Left colon (tissue), 2 donors: ENCODE results near the gene WNT7B. TPM values are rescaled to one million over a fixed set of nuclear protein-coding genes. Genes with fewer than 3 reads are reported as not detected.

ENCODE experiments used
- ATAC-seq: fragments of 200-7000 bp; cut with Tn5 transposase; one replicate; pipeline ENCODE4 v1.9.1; 2020; ENCODE audit warnings: mild to moderate bottlenecking, moderate library complexity
- DNase-seq, 2 donors: peaks; one replicate each; pipeline ENCODE4 v3.0.0-alpha.2; 2020
- intact Hi-C, 2 donors: fragments of 100-400 bp; cut with DNase I in 1 of 2; cut with micrococcal nuclease in 1 of 2; formaldehyde crosslinking; loops; one replicate each; pipeline versions ENCODE4 v1.11.2 to v1.14.0; 2022; cut with DNase I, micrococcal nuclease
- total RNA-seq, 2 donors: library from RNA; stranded (reverse); fragmentation: NEBNext Ultra II Directional; extraction: Animal tissue kit (Norgen Biotek cat#: 25700); gene quantifications; one replicate each; pipeline ENCODE4 v1.2.1, GENCODE V29; 2021
- donor health status: DM: no; HTN: no; CAD: no.
- donor health status: DM: yes; HTN: yes; CAD: no.

The WNT7B gene
- total RNA-seq, 2 donors from 2014 or later, result not detected

DNA sequence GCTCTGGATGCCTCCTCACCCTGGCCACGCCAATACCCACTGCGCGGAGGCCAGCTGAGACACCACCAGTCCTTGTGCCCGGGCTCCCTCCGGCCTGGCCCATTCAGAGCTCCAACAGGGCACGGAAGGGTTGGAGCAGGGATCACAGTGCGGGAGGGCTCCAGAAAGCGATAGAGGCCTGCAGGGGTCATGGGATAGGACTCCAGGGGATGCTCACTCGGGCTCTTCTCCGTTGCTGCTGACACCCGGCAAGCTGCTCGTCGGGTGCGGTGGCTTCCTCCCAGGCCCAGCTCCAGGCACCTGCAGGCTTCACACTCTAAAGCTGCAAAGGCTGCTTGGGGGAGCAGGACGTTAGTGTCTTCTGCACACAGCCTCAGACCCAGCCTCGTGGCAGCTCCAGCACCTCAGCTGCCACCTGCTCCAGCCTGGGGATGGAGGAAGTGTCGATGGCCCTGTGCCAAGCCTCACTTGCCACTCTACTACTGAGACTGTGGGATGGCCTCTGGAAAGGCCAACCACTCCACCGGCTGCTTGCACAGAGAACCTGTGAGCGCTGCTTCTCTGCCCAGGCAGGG is 10.6 kb downstream of the WNT7B start:
- DNase-seq (peak in 1 of 2 donors; percentile 30), ATAC-seq (peak; percentile 30)
- intact Hi-C loops, result no loop called here

GRCh38 chr22:45965563-45965962 is 11.4 kb downstream of the WNT7B start:
- no peak for ATAC-seq
- DNase-seq, result no peak
- intact Hi-C loops, result no loop called here

GRCh38 chr22:45964926-45965527 is 11.9 kb downstream of the WNT7B start:
- DNase-seq (no peak), ATAC-seq (no peak)
- intact Hi-C loops, result no loop called here

DNA sequence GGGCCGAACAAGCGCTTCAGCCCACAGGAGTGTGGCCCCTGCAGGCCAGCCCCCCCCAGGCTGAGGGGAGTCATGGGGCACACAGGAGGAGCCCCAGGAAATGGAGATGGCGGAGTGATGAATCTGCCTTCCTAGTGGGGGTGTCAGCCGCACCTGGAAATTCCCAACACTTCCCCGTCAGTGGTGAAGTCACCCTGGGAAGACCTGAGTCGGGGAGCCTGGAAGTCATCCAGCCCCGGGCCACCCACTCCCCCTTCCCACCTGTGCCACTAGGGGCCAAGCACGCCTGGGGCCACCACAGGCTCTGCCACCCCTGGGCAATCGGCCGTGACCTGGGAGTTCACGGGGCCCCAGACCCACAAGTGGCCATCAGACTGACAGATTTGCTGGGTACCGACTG is 12.6 kb downstream of the WNT7B start:
- no peak for DNase-seq
- intact Hi-C loops, result no loop called here
- ATAC-seq, result no peak

- ATAC-seq, result no peak
- no peak for DNase-seq
- intact Hi-C loops, result no loop called here
Observed at GRCh38 chr22:45963821-45964220, 13.1 kb downstream of the WNT7B start.

GRCh38 chr22:45962756-45963324 is 14.1 kb downstream of the WNT7B start:
- intact Hi-C loops, result no loop called here
- no peak for ATAC-seq
- no peak for DNase-seq

DNA sequence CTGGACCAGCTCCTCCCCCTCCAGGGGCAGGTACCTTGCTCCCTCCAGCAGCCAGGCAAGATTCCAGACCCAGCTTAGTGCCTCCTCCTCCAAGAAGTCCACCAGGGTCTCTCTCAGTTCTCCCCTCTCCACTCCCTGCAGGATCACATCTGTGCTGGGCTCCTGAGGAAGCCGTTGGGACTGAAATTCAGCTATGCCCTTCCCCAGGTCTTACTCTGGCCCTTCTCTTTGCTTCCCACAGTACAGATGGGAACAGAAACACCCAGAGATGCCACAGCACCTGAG is 14.6 kb downstream of the WNT7B start:
- no peak for ATAC-seq
- intact Hi-C loops, result no loop called here
- no peak for DNase-seq

DNA sequence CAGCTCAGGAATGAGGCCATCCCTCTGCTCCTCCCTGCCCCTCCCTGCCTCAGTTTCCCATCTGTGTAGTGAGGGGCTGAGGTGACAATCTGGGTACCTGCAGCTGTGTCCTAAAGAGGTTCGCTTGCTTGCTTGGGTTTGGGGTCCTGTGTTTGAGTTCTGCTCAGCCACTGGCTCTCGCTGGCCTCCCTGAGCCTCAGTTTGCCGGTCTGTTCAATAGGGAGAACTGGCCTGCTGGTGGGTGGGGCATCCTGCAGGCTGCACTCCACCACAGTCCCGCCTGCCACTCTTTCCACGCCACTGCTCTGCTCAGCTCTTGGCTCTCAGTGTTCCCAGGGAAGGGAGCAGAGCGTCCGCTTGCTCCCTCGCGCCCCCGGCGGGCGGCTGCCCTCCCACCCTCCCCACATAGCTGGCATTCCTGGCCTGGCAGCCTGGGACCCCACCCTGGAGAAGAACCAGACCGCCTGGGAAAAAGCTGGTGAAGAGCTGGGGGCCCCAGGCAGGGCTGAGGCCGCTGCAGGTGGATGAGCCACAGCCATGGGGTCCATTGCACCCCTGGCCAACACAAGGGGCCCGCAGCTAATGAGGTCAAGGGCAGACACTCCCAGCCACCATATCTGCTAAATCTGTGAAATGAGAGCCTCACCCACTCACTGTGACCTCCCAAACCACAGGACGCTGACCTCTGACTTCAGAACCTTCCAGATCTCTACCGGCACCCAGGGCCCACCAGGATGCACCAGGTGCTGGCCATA is 15.1 kb downstream of the WNT7B start:
- intact Hi-C loops, result no loop called here
- ATAC-seq (no peak), DNase-seq (no peak)

DNA sequence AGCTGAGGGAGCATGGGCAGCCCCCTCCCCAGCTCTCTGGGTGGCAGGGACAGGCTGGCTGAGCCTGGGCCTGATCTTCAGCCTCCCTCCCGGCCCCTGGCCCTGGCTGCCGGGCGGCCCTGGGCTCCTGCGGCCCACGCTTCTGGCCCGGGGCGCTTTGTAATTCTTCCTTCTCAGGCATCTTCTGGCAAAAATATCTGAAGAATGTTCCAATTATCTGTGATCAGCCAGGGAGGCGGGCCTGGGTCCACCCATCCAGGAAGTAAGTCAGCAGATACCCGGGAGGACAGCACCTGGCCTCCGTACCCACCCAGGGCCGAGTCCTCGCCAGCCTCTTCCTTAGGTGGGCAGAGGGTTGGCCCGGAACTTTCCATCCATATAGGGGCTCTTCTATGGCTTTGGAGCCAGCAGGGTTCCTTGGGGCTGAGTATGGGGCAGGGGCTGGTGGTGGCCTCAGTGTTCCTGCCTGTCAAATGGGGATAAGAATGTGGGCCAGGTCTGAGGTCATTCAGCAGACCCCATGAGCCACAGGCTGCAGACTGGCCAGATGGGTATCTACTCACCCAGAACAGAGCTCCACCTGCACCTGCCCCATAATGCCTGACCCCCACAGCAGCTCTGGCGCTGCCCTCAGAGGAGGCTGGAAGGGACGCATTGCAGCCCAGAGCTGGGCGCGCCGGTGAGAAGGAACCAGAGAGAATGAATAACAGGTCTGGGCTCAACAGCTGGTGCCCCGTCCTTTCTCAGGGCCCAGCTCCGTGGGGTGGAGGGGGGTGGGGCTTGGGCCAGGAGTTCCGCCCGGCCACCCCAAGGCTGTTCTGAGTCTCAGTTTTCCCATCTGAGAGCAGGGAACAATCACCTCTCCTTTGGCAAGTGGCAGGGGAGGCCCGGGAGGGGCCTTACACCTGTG is 16.2 kb downstream of the WNT7B start:
- intact Hi-C loops, result no loop called here
- ATAC-seq (no peak), DNase-seq (no peak)

GRCh38 chr22:45959719-45960476 is 17.1 kb downstream of the WNT7B start:
- no peak for DNase-seq
- intact Hi-C loops, result no loop called here
- ATAC-seq, result no peak

DNA sequence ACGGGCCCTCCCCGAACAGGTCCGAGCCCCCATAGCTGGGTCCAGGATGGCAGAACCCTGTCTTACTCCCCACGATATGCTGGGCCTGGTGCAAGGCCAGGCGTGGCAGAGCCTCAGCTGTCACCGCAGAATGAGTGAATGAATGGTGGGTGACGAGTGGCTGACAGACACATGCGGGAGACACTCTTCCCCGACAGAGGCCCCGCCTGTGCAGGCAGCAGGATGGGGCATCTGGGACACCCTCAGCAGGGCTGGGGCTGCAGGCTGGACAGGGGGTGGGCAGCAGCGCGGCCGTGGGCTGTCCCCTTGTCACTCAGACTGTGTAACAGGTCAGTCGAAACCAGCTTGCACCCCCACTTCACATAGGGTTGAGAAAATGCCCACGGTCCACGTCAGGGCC is 18.0 kb downstream of the WNT7B start:
- intact Hi-C loops, result no loop called here
- DNase-seq (no peak), ATAC-seq (no peak)

DNA sequence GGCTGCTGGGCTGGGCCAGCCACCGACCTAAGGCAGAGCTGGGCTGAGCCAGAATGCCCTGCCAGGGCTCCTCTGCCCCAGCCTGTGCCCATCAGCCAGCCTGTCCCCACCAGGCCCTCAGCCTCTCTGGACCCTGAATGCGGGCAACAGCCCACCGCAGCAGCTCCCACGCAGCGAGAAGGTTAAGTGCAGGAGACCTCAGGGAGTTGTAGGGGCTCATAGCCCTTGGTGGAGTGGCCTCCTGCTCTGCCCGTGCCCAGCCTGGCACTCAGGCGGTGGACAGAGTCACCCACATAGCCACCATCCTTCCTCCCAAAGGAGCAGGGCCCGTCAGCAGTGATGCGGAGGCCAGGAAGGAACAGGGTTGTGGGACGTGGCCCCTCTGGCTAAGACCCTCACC is 19.1 kb downstream of the WNT7B start:
- ATAC-seq, result no peak

GRCh38 chr22:45953178-45953577 is 23.8 kb downstream of the WNT7B start:
- no peak for ATAC-seq
- no peak for DNase-seq

More for the DNA sequence above, 19.1 kb downstream of the WNT7B start:
- no peak for DNase-seq
- intact Hi-C loops, result no loop called here

DNA sequence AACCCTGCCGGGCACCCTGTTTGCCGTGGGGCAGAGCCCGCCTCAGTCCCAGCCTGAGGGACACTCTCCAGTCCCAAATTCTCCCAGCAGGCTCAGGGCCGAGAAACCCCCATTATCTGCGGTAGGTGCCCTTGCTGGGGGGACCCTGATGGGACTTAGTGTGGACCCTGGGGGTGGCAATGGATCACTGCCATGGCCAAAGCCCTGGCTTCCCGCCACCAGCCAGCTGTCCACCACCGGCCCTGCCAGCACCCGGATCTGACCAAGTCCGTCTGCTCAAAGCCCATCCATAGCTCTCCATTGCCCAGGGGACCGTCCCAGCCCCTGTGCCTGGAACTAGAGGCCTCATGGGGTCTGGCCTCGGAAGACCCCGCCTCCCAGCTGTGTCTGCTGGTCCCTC is 24.4 kb downstream of the WNT7B start:
- intact Hi-C loops, result no loop called here
- no peak for ATAC-seq
- no peak for DNase-seq

More at GRCh38 chr22:45953178-45953577, 23.8 kb downstream of the WNT7B start:
- intact Hi-C loops, result no loop called here

- intact Hi-C loops, result no loop called here
- no peak for ATAC-seq
- no peak for DNase-seq
Observed at GRCh38 chr22:45952151-45952550, 24.8 kb downstream of the WNT7B start.

GRCh38 chr22:45949891-45950290 is 27.1 kb downstream of the WNT7B start:
- DNase-seq, result no peak
- no peak for ATAC-seq
- intact Hi-C loops, result no loop called here

DNA sequence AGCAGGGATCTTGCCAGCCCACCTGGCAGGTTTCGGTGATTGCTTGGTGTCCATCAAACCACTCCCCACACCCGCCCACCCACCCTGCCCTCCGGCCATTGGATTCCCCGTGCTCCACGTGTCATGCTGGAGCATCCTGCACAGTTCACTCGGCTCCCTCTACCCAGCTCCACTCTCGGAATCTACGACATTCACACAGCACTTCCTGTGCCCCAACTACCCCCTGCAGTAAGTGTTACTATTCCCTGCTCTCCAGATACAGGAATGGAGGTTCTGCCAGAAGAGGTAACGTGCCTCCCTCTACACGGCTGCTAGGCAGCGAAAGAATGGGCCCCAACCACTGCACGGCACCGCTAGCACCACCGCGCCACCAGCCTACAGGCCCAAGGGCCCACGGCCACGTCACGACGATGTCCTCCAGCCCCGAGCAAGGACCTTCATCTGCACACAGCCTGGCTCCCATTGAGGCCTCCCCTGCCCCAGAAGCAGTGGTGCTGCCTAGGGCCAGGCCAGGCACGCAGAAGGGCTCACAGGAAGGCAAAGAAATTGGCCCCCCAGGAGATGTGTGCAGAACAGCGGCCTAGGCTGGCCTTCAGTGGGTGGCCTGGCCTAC is 27.6 kb downstream of the WNT7B start:
- ATAC-seq (no peak), DNase-seq (no peak)
- intact Hi-C loops, result no loop called here

DNA sequence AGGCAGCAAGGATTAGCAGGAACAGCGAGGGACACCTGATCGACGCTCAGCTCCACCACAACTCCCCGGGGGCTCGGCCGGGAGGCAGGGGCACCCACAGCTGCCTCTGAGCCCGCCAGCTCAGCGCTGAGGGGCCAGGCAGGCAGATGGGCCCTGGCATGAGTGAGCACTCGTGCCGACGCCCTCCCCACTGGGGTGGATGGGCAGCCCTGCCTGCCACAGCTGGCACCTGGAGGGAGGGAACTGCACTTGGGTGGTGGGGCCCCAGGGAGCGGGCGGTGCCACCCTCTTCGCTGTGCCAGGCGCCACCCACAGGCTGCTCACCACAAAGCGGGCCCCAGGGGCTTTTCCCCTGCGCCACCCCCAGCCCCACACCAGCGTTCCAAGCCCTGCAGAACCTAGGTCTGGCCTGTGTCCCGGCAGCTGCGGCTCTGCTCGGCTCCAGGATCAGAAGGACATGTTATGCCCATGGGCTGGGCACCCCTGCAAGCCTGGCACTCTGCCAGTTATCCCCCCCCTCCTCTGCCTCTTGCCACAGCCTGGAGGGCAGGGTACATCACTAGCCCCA is 28.8 kb downstream of the WNT7B start:
- no peak for ATAC-seq
- intact Hi-C loops, result no loop called here
- no peak for DNase-seq
